ENCODE data around the gene FAR1.
"Not testable (repeated sequence)": the region's sequence is repeated elsewhere in the genome, so short reads cannot be mapped to it uniquely, and the experiment has no call there.

FAR1 gene

DNA sequence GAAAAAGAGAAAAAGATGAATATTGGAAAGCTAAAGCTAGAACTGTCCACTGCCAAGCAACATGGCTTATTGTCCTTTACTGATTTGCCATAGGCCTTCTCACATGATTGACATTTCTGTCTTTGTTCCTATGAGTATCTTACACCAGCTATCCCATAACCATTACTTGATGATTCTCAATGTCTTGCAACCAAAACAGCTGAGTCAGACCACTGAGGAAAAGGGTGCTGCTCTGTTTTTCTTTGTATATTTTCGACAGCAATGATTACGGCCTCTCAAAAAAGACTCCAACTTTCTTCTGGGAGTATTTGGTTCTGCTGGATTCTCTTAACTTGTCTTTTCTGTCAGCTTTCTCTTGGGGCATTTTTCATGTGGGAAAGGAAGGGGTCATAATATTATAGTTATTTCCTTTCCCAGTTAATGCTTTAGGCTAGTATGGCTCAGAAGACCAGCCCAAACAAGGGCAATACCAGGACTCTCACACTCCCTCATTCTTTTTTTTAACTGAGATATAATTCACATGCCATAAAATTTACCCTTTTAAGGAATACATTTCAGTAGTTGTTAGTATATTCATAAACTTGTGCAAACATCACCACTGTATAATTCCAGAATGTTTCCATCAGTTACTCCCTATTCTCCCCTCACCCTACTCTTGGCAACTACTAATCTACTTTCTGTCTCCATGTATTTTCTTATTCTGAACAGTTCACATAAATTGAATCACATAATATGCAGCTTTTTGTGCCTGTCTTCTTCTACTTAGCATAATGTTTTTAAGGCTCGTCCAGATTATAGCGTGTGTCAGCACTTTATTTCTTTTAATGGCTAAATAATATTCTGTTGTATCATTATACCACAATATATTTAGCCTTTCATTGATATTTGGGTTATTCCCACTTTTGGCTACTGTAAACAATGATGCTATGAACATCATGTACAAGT lies 31.1 kb upstream of the FAR1 start:
- TF ChIP-seq, protein P1, sequence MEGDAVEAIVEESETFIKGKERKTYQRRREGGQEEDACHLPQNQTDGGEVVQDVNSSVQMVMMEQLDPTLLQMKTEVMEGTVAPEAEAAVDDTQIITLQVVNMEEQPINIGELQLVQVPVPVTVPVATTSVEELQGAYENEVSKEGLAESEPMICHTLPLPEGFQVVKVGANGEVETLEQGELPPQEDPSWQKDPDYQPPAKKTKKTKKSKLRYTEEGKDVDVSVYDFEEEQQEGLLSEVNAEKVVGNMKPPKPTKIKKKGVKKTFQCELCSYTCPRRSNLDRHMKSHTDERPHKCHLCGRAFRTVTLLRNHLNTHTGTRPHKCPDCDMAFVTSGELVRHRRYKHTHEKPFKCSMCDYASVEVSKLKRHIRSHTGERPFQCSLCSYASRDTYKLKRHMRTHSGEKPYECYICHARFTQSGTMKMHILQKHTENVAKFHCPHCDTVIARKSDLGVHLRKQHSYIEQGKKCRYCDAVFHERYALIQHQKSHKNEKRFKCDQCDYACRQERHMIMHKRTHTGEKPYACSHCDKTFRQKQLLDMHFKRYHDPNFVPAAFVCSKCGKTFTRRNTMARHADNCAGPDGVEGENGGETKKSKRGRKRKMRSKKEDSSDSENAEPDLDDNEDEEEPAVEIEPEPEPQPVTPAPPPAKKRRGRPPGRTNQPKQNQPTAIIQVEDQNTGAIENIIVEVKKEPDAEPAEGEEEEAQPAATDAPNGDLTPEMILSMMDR (IDR thresholded peaks at IDR 0.05; ENCODE audit: control insufficient read depth, insufficient read depth, low read depth, low read length, missing control alignments): no peak
- no peak for DNase-seq (ENCODE audit: low read depth)
- no peak overlapping the region for H3K4me3 ChIP-seq (ENCODE audit: control insufficient read depth, low read depth, low read length)

DNA sequence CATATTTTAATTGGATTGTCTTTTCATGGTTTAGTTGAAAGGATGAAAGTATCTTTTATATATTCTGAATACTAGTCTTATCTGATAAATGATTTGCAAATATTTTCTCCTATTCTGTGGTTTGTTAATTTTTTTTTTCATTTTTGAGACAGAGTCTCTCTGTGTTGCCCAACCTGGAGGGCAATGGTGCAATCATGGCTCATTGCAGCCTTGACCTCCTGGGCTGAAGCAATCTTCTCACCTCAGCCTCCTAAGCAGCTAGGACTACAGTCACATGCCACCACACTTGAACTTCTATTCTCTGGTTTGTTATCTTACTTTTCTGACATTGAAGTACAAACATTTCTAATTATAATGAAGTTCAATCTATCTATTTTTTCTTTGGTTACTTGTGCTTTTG lies 30.0 kb upstream of the FAR1 start:
- TF ChIP-seq, protein P1 (IDR thresholded peaks at IDR 0.05; ENCODE audit: control insufficient read depth, insufficient read depth, low read depth, low read length, missing control alignments): no peak
- no peak for DNase-seq (ENCODE audit: low read depth)

DNA sequence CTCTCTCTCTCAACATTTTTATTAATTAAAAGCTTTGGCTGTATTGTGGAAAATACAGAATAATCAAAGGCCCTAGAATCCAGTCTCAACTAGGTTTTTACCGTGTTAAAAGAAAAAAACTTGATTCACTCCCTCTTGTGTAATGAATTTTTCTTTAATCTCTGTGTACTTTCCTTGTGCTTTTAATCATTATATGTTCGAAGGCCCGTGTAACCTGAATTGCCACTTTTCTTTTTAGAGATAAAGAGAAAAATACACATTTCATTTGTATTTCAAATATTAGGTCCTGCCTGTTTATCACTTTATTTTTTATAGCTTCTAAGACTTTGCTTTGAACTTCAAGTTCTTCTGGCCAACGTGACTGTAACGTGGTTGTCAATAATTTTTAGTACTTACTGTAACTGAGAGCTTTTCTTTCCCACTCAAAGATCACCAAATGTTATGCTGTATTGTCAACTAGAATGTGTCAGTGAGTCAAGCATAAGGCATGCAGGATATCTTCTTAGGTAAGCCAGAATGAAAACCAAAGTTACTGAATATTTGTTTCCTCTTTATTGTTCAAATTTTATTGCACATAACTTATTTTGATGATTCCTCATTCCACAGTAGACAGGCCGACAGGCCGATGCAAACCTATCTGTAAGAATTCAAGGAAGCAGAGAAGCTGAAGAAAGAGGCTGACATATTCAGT lies 23.3 kb upstream of the FAR1 start:
- H3K4me3 ChIP-seq (ENCODE audit: control insufficient read depth, low read depth, low read length): no peak overlapping the region
- DNase-seq (ENCODE audit: low read depth): no peak
- TF ChIP-seq, protein P1 (IDR thresholded peaks at IDR 0.05; ENCODE audit: control insufficient read depth, insufficient read depth, low read depth, low read length, missing control alignments): no peak

More for the DNA sequence above, 30.0 kb upstream of the FAR1 start:
- no peak overlapping the region for H3K4me3 ChIP-seq (ENCODE audit: control insufficient read depth, low read depth, low read length)

DNA sequence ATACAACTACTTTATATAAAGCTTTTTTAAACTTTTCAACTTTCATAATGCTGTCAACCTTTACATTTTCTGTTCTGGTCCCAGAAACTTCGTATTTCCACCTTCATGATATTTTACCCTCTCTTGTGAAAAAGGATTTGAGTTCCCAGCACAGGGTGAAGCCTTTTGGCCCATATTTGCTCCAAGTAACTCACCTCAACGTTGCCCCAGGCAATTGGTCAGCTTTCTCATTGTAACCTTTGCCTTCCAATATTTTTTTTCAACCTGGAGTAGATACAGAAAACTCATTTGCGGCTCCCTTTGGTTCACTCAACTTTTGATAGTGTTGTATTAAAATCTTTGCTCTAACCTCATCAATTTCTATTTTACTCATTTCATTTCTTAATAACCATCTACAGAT lies 21.1 kb upstream of the FAR1 start:
- no peak overlapping the region for H3K4me3 ChIP-seq (ENCODE audit: control insufficient read depth, low read depth, low read length)
- DNase-seq (ENCODE audit: low read depth): no peak
- TF ChIP-seq, protein P1 (IDR thresholded peaks at IDR 0.05; ENCODE audit: control insufficient read depth, insufficient read depth, low read depth, low read length, missing control alignments): no peak

DNA sequence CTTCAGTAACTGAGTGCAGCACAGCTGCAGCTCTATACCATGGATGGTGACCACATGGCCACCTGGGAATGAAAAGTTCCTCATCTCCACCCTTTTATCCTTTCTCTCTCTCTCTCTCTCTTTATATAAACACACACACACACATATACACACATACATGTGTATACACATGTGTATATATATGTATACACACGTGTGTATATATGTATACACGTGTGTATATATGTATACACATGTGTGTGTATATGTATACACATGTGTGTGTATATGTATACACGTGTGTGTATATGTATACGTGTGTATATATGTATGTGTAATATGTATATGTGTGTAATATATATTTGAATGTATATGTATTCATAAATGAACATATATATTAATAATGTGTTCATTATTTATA lies 18.8 kb upstream of the FAR1 start:
- H3K4me3 ChIP-seq (ENCODE audit: control insufficient read depth, low read depth, low read length): no peak overlapping the region
- TF ChIP-seq, protein P1 (IDR thresholded peaks at IDR 0.05; ENCODE audit: control insufficient read depth, insufficient read depth, low read depth, low read length, missing control alignments): no peak
- no peak for DNase-seq (ENCODE audit: low read depth)

DNA sequence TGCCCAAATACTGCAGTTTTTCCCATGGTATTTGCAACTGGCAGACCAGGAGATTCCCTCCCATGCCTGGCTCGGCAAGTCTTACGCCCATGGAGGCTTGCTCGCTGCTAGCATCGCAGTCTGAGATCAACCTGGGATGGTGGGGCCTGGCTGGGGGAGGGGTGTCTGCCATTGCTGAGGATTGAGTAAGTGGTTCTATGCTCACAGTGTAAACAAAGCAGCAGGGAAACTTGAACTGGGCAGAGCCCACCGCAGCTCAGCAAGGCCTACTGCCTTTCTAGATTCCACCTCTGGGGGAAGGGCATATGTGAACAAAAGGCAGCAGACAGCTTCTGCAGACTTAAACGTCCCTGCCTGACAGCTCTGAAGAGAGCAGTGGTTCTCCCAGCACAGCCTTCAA lies 17.0 kb upstream of the FAR1 start:
- H3K4me3 ChIP-seq (ENCODE audit: control insufficient read depth, low read depth, low read length); DNase-seq (ENCODE audit: low read depth): not testable (repeated sequence)

DNA sequence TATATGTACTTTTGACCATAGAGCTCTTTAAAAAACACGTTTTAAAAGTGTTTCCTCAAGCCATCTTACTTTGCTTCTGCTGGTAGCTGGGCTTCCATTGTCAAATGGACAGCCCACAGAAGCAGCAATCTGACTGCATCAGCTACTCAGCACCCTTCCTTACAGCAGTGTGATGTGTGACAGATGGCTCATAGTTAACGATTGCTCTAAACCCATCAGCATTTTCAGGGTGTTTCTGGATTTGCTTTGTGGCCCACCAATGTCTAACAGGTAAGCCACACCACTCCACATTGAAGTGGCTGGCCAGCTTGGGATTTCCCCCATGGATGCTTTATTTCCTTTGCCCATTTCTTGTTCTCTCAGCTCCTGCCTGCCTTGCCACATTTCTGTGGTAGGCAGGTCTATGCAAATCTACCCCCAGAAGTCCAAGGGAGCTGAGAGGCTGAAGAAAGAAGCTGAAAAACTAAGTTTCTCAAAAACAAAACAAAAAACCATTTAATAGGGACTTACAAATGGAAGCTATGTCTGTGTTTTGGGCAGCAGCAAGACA lies 7.3 kb upstream of the FAR1 start:
- H3K4me3 ChIP-seq (ENCODE audit: control insufficient read depth, low read depth, low read length): no peak overlapping the region
- TF ChIP-seq, protein P1 (IDR thresholded peaks at IDR 0.05; ENCODE audit: control insufficient read depth, insufficient read depth, low read depth, low read length, missing control alignments): no peak
- DNase-seq (ENCODE audit: low read depth): no peak

Data from AG09309 (cell line).